Activated CD8-positive, alpha-beta T cell treated with anti-CD3 and anti-CD28 coated beads for 36 hours (primary cell): Measurements from ENCODE around the gene ERGIC1. TPM values are rescaled to one million over a fixed set of nuclear protein-coding genes. Genes with fewer than 3 reads are reported as not detected.

Experiments
- ATAC-seq: fragments of 200-7000 bp; cut with Tn5 transposase; one replicate; pipeline ENCODE4 v1.10.0; 2021; ENCODE audit warnings: mild to moderate bottlenecking, moderate library complexity
- CTCF ChIA-PET: fragments of 350-600 bp; sonication (Branson Sonifier 250); formaldehyde crosslinking; loops from one replicate; lab custom pipeline; 2021; ENCODE audit warnings: antibody characterized with exemption; lab: Charles Lee
- POLR2A ChIA-PET: fragments of 350-600 bp; sonication (Branson Sonifier 250); formaldehyde crosslinking; loops from one replicate; lab custom pipeline; 2021; ENCODE audit warnings: antibody characterized with exemption; lab: Charles Lee
- DNase-seq: peaks from one replicate; pipeline ENCODE4 v3.0.0-alpha.2; 2020
- H3K27ac Mint-ChIP-seq: one replicate; pipeline ENCODE4 v1.8.0; 2021; ENCODE audit warnings: mild to moderate bottlenecking, mixed read lengths
- H3K27me3 Mint-ChIP-seq: one replicate; pipeline ENCODE4 v1.8.0; 2021; ENCODE audit warnings: mixed read lengths
- H3K36me3 Mint-ChIP-seq: one replicate; pipeline ENCODE4 v1.8.0; 2021; ENCODE audit warnings: low read depth, mixed read lengths
- H3K4me1 Mint-ChIP-seq: one replicate; pipeline ENCODE4 v1.8.0; 2021; ENCODE audit warnings: low read depth, mixed read lengths
- H3K4me3 Mint-ChIP-seq: one replicate; pipeline ENCODE4 v1.8.0; 2021; ENCODE audit warnings: mild to moderate bottlenecking, moderate library complexity, mixed read lengths
- H3K9me3 Mint-ChIP-seq: one replicate; pipeline ENCODE4 v1.8.0; 2021; ENCODE audit warnings: mixed read lengths
- intact Hi-C: fragments of 100-400 bp; cut with micrococcal nuclease; formaldehyde crosslinking; loops from one replicate; pipeline ENCODE4 v1.10.0; 2022
- total RNA-seq, 2 experiments: library from RNA; stranded (reverse); gene quantifications; one replicate each; pipeline ENCODE4 v1.2.3, GENCODE V29; 2021
- TF ChIP-seq, protein P1 (sequence below): fragments of 200-600 bp; IDR thresholded peaks from one replicate; pipeline ENCODE4 v1.8.0; 2022; ENCODE audit warnings: antibody characterized with exemption, mild to moderate bottlenecking

The ERGIC1 gene
- total RNA-seq, 2 experiments from 2014 or later: 56.1 to 57.0 TPM

DNA sequence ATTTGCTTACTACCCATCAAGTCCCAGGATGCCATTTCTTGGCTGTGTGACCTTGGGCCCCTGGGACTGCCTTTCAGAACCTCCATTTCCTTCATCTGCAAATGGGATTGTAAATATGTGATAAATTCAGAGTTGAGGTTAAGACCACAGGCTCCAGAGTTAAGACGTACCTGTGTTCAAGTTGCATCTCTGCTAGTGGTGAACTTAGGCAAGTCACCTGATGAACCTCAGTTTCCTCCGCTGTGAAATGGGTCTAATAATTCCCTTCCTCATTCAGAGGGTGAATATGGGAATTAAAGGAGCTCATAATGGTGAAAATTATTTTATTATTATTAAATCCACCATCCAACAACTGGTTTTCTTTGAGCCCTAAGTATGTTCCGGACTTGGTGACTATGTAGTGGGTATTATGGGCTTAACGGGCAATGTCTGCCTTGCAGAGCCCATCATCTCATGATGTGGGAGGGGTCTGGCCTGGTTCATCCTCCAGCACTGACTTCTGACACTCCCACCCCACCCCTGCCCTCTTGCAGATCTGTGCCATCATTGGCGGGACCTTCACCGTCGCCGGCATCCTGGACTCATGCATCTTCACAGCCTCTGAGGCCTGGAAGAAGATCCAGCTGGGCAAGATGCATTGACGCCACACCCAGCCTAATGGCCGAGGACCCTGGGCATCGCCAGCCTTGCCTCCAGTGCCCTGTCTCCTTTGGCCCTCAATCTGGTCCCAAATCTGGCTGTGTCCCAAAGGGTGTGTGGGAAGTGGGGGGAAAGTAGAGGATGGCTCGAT, 116.3 kb downstream of the ERGIC1 start:
- Mint-ChIP-seq H3K4me3 (no peak overlapping the region), H3K27ac (no peak overlapping the region), H3K36me3 (peaks cover 5% of the 10 kb centered on the region), H3K4me1 (peaks cover 3% of the 10 kb centered on the region), H3K9me3 (no peaks in the 10 kb centered on the region), H3K27me3 (no peaks in the 10 kb centered on the region)
- ATAC-seq (no peak), DNase-seq (no peak)
- TF ChIP-seq, protein P1, sequence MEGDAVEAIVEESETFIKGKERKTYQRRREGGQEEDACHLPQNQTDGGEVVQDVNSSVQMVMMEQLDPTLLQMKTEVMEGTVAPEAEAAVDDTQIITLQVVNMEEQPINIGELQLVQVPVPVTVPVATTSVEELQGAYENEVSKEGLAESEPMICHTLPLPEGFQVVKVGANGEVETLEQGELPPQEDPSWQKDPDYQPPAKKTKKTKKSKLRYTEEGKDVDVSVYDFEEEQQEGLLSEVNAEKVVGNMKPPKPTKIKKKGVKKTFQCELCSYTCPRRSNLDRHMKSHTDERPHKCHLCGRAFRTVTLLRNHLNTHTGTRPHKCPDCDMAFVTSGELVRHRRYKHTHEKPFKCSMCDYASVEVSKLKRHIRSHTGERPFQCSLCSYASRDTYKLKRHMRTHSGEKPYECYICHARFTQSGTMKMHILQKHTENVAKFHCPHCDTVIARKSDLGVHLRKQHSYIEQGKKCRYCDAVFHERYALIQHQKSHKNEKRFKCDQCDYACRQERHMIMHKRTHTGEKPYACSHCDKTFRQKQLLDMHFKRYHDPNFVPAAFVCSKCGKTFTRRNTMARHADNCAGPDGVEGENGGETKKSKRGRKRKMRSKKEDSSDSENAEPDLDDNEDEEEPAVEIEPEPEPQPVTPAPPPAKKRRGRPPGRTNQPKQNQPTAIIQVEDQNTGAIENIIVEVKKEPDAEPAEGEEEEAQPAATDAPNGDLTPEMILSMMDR: no peak
- intact Hi-C loops: no loop called here
- CTCF ChIA-PET: interaction anchor here (1.0 to 1.8 kb wide), 4 partner anchors 10 to 235 kb away, joined by 4 to 5 read pairs (median 4); no protein-coding TSS in a partner anchor
- POLR2A ChIA-PET: interaction anchor here (0.6 to 1.0 kb wide), 2 partner anchors 115 to 234 kb away, joined by 3 read pairs; no protein-coding TSS in a partner anchor

DNA sequence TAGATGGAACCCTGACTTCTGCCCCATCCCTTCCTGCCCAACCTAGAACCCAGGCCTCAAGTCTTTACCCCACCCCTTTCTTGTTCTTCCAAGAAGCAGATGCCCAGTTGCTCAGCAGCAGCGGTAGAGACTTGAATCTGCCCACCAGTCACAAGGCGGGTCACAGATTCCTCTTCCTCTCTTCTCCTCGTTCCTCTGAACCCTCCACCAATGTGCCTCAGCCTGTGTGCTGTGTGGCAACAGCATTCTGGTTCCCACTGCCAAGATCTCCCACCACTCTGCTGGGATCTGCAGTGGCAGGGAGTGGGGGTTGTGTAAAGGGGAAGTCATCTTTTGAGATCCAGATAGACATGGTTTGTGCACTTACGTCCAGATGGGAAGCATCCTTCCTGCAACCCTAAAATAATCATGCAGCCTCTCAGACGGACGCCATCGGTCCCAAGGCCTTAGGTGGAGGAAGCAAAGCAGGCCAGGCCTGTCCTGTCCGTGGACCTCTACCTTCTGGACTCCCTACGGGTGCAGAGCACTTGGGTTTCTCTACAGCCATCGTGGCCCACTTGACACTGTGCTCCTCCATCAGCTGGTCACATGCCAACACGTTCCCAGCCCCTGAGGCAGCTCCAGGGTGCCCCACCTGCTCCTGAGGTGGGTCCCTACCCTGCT, 117.5 kb downstream of the ERGIC1 start:
- Mint-ChIP-seq H3K9me3 (no peaks in the 10 kb centered on the region), H3K4me1 (peaks cover 3% of the 10 kb centered on the region), H3K4me3 (no peak overlapping the region), H3K36me3 (peaks cover 3% of the 10 kb centered on the region), H3K27ac (no peak overlapping the region), H3K27me3 (no peaks in the 10 kb centered on the region)
- ChIA-PET POLR2A (interaction anchor here (0.6 kb wide), 1 partner anchor 9 kb away, joined by 3 read pairs; no protein-coding TSS in a partner anchor), CTCF (interaction anchor here (0.7 to 2.8 kb wide), 5 partner anchors 19 to 237 kb away, joined by 3 to 9 read pairs (median 4); no protein-coding TSS in a partner anchor)
- intact Hi-C loops: no loop called here
- ATAC-seq: no peak
- no peak for DNase-seq
- TF ChIP-seq, protein P1: no peak

DNA sequence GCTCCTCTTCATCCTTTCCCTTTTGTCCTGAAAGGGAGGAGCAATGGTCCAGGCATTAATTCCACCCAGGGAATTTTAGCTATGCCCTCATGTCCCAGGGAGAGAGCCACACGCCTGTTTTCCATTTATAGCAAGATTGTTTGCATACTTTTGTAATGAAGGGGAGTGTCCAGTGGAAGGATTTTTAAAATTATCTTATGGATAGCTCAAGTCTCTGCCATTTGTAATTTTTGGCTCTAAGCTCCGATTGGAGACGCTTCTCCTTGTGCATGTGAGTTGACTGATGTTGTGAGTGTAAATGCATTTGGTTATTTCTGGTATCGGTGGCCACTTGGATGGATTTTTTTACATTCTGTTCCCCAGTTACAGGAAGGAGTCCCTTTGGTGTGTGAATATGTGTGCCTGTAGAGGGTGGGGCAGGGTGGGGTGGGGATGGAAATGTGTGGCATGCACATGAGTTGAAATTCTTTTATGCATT, 118.0 kb downstream of the ERGIC1 start:
- H3K4me3 Mint-ChIP-seq: no peak overlapping the region
- DNase-seq: no peak
- intact Hi-C loops: no loop called here
- CTCF ChIA-PET: interaction anchor here (0.7 to 2.8 kb wide), 3 partner anchors 117 to 237 kb away, joined by 3 to 9 read pairs (median 4); no protein-coding TSS in a partner anchor
- H3K4me1 Mint-ChIP-seq: peaks cover 3% of the 10 kb centered on the region
- no peaks in the 10 kb centered on the region for H3K9me3 Mint-ChIP-seq
- peaks cover 2% of the 10 kb centered on the region for H3K36me3 Mint-ChIP-seq
- POLR2A ChIA-PET: no interaction called here
- TF ChIP-seq, protein P1: no peak
- no peak for ATAC-seq
- H3K27me3 Mint-ChIP-seq: no peaks in the 10 kb centered on the region
- H3K27ac Mint-ChIP-seq: no peak overlapping the region

GRCh38 chr5:172953776-172954675, 120.0 kb downstream of the ERGIC1 start:
- intact Hi-C loops: no loop called here
- H3K36me3 Mint-ChIP-seq: peaks cover 2% of the 10 kb centered on the region
- H3K9me3 Mint-ChIP-seq: no peaks in the 10 kb centered on the region
- CTCF ChIA-PET: interaction anchor here (1.1 to 2.8 kb wide), 3 partner anchors 79 to 241 kb away, joined by 3 to 9 read pairs (median 3); no protein-coding TSS in a partner anchor
- H3K27ac Mint-ChIP-seq: no peak overlapping the region
- DNase-seq: no peak
- TF ChIP-seq, protein P1: no peak
- POLR2A ChIA-PET: interaction anchor here (0.6 to 1.0 kb wide), 2 partner anchors 17 to 363 kb away, joined by 3 read pairs; no protein-coding TSS in a partner anchor
- H3K4me3 Mint-ChIP-seq: no peak overlapping the region
- H3K4me1 Mint-ChIP-seq: peaks cover 14% of the 10 kb centered on the region
- no peak for ATAC-seq
- no peaks in the 10 kb centered on the region for H3K27me3 Mint-ChIP-seq
